DMS53 treated with DMSO at 0.1 percent for 48 hours (cell line): ENCODE results near the gene MSANTD7.

Source experiments
- DNase-seq: peaks from one replicate; lab custom pipeline; 2025; ENCODE audit not compliant: unreplicated experiment; lab: John Stamatoyannopoulos, UW

Gene MSANTD7

DNA sequence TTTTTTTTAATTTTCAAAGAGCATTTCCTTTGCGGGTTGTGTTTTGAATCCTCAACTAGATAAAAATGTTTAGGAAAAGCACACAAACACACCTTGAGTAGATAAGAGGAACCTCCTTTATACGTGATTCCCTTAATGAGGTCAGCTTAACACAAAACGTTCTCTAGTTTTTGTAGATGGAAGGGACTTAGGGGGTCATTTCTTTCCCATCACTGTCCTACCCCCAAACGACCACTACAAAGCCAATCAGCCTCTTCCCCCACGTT, 41.8 kb downstream of the MSANTD7 start:
- DNase-seq: no peak

DNA sequence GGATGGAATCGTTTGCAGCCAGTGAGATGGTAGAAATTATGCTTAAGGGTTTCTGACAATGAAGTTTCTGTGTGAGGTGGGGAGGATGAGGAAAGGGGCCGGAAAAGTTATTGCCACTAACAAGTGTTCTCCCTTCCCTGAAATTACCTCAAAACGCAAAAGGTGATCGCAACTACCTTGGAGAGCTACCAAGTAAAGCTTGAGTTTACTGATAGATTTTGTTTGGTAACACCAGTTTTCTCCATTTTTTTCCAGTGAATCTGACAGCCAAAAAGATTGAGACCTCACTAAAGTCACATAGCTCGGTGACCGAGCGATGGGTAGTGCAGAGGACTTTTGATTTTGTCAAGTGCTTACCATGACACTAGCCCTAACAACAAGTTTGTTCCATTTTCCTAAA, 42.1 kb downstream of the MSANTD7 start:
- DNase-seq: no peak

DNA sequence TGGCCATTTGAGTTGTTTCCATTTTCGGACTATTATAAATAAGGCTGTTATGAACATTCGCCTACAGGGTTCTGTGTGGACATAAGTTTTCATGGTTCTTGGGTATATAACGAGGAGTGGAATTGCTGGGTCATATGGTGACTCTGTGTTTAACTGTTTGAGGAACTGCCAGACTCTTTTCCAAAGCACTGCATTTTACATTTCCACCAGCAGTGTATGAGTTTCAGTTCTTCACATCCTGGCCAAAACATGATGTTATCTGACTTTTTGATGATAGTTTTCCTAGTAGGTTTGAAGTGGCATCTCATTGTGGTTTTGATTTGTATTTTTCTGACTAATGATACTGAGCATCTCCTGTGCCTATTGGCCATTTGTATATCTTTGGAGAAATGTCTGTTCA, 46.0 kb downstream of the MSANTD7 start:
- no peak for DNase-seq
